UCSD-AML1 (cell line): ENCODE measurements around the gene AGMO.

Source experiments
- DNase-seq: peaks from one replicate; lab custom pipeline; 2025; ENCODE audit not compliant: unreplicated experiment; lab: John Stamatoyannopoulos, UW

Gene AGMO

GRCh38 chr7:15402436-15403136, 159.2 kb downstream of the AGMO start:
- no peak for DNase-seq

GRCh38 chr7:15400440-15400839, 161.4 kb downstream of the AGMO start:
- no peak for DNase-seq

DNA sequence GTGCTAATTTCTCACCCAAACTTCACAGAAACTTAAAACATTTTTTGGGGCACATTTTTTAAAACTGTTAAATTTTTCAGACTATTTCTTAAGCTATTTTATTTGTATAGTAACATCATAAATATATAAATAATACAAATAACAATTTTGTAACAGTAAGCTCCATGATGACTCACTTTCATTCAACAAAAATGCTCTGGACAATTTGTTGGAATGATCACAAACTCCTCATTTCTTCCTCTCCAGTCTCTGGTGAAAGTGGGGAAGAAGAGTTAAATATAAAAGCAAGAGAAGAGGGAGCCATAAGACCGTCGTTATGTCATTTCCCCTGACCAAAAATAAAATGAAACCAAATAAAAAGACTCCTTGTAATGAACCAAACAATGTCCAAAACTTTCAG, 162.4 kb downstream of the AGMO start:
- DNase-seq, result no peak

DNA sequence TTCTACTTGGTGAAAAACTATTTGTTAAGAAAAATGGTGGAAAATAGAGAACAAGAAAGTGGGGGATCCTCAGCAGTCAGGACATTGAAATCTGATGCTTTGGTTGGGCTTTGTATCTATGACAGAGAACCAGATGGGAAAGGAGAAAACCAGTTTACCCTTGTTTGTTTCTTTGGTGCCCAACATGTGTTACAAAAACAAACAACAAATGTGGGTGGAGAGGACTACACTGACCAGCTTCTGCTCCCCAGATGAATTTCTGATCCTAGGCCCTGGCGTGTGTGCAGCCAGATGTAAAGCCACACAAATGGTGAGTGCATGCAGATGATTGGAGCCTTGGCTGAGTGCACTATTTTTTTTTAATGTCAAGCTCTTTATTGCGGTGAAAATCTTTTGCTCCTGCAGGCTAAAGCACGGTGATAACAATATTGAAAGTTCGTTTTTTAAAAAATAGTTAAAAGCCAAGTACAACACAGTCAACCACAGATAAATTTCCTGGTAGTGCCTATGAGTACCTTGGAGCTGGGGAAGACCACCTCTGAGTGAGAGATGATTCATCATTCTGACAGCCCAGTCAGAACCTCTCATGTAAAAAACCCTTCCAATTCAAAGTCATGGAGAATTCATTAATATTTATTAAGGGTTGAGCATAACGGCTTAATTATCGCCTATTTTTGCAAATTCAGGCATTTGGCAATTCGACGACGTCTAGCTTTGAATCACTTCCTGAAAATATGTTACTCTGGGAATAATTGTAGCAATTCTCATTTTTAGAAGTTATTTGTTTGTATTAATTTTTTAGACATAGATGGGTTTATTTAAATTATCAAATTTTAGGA, 163.7 kb downstream of the AGMO start:
- DNase-seq, result no peak

- DNase-seq, result no peak
Measured at GRCh38 chr7:15397159-15397550, 164.7 kb downstream of the AGMO start.

- no peak for DNase-seq
Measured at GRCh38 chr7:15396210-15397158, 165.3 kb downstream of the AGMO start.

- DNase-seq, result no peak
Measured at GRCh38 chr7:15389073-15389472, 172.7 kb downstream of the AGMO start.

- no peak for DNase-seq
Measured at GRCh38 chr7:15378494-15379145, 183.2 kb downstream of the AGMO start.

GRCh38 chr7:15376600-15376999, 185.2 kb downstream of the AGMO start:
- no peak for DNase-seq

- DNase-seq, result no peak
Measured at GRCh38 chr7:15370441-15370840, 191.4 kb downstream of the AGMO start.

DNA sequence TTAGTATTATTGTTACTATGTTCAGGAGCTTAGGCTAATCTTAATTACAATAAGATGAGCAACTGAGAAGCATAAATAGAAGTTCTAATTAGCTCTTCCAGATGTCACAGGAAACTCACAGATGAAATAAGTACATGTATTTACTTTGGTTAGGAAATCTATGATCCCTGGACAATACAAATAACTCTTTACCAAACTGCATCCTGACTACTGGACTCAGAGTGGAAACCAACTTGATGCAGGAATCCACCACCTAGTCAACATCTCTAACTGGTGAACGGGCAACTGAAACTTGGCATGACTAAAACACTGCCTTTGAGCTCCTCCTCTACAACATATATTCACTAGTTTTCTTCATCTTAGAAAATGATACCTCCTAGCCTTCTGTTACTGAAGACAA, 193.2 kb downstream of the AGMO start:
- no peak for DNase-seq

DNA sequence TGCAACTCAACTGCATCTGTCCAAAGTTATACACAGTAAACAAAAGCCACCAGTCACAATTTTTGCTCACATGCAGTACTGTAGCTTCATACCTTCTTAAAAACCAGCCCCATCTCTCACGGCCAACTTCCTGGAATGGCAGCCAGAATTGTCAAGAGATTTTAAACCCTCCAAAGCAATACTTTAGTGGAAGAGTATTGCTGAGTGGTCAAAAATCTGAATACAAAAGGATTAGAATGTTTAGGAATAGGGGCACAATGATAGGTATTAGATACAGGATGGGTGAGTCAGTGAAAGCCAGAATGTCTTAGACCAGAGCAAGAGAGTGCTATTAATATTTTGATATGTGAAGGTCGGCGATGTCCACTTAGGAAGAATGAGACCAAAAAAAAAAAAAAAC, 193.9 kb downstream of the AGMO start:
- DNase-seq, result no peak

DNA sequence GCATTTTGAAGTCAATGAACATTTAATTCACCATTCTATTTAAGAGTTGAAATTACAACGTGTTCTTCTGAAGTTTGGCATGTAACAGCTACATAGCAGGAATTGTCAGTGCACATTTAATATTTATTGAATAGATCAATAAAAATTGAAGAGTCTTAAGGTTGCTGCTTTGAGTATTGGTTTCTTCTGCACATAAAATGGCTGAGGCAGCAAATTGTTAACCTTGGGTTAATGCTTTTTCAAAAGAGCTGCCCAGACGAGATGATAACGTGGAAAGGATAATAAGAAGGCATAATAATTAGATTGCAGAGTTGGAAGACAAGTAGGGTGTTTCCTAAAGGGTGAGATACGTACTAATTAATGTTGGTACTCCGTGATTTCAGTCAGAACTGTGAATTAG, 203.7 kb downstream of the AGMO start:
- DNase-seq, result no peak

- no peak for DNase-seq
Measured at GRCh38 chr7:15352421-15353206, 209.2 kb downstream of the AGMO start.

- no peak for DNase-seq
Measured at GRCh38 chr7:15345216-15345615, 216.6 kb downstream of the AGMO start.

DNA sequence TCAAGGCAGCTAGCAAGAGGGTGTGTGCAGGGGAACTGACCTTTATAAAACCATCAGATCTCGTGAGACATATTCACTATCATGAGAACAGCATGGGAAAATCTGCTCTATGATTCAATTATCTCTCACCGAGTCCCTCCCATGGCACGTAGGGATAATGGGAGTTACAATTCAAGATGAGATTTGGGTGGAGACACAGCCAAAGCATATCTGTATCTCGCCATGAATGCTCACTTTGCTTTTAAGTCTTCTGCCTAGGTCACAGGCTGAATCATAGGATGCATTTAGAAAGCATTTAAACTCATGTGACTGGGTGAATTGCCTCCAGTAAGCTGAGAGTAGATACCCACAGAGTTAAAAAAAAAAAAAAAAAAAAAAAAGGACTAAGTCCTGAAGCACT, 220.0 kb downstream of the AGMO start:
- DNase-seq, result no peak

- no peak for DNase-seq
Measured at GRCh38 chr7:15336146-15336545, 225.7 kb downstream of the AGMO start.

- no peak for DNase-seq
Measured at GRCh38 chr7:15335390-15335789, 226.4 kb downstream of the AGMO start.

DNA sequence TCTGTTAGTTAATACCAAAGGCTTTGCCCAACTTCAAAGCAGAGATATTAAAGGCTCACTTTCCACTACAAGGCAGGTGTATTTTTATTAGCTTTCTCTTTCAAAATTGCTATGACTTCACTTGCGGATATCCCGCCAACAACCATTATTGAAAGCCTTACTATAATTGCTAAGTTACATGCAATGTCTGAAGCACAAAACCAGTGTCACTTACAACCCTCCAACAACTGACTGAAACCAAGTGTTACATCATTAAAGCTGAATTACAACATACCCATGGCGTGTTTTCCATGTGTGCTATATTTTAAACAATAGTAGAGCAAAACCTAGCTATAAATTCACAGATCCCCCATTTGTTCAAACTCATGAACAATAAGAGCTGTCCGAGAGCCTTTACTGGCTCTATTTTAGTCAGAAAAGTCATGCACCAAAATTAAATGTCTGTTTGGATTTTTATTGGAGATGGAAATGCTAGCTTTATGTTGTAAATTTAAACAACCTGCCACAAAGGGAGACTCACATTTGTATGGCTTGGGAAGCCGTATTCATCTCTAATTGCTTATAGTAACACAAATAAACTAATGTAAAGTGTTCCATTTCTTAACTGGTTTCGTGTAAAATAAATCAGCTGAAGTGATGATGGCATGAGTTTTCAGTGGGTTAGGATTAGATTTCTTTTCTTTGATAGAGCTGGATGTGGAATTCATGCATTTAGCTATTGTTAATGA, 227.1 kb downstream of the AGMO start:
- DNase-seq, result no peak
